Measurements from ENCODE around the gene GUSB. TPM values are rescaled to one million over a fixed set of nuclear protein-coding genes. Genes with fewer than 3 reads are reported as not detected.
A peak's percentile ranks its signal among the peaks of the same experiment; 100 is the strongest.

Gene GUSB
- total and polyA plus RNA-seq, 2 donors from 2014 or later, result 60.1 to 61.8 TPM

GRCh38 chr7:65978891-65979582, 3.0 kb downstream of the GUSB start:
- Histone ChIP-seq H3K36me3 (ENCODE audit: control insufficient read depth in 2 of 3, insufficient read depth in 3 of 3, low read length in 3 of 3) (peaks cover 2 to 7% (median 6%) of the 10 kb centered on the region in 3 donors), H3K9me3 (ENCODE audit: control insufficient read depth in 2 of 3, insufficient read depth in 1 of 3, low read length in 3 of 3) (no peaks in the 10 kb centered on the region), H3K9ac (ENCODE audit: low read length in 3 of 3) (no peak overlapping the region), H3K4me1 (ENCODE audit: control insufficient read depth in 2 of 3, insufficient read depth in 2 of 3, low read depth in 1 of 3, low read length in 3 of 3) (peaks cover 0 to 11% (median 0%) of the 10 kb centered on the region in 3 donors), H3K27ac (ENCODE audit: low read depth in 2 of 2, low read length in 2 of 2) (no peak overlapping the region), H3K27me3 (ENCODE audit: control insufficient read depth, insufficient read depth, low read length) (no peaks in the 10 kb centered on the region), H3K4me3 (ENCODE audit: low read length in 3 of 3) (no peak overlapping the region)
- intact Hi-C loops (cut with DNase I), result no loop called here
- FAIRE-seq (no peak), DNase-seq (peak in 1 of 5 donors; percentile 59)
- TF ChIP-seq, protein P1, sequence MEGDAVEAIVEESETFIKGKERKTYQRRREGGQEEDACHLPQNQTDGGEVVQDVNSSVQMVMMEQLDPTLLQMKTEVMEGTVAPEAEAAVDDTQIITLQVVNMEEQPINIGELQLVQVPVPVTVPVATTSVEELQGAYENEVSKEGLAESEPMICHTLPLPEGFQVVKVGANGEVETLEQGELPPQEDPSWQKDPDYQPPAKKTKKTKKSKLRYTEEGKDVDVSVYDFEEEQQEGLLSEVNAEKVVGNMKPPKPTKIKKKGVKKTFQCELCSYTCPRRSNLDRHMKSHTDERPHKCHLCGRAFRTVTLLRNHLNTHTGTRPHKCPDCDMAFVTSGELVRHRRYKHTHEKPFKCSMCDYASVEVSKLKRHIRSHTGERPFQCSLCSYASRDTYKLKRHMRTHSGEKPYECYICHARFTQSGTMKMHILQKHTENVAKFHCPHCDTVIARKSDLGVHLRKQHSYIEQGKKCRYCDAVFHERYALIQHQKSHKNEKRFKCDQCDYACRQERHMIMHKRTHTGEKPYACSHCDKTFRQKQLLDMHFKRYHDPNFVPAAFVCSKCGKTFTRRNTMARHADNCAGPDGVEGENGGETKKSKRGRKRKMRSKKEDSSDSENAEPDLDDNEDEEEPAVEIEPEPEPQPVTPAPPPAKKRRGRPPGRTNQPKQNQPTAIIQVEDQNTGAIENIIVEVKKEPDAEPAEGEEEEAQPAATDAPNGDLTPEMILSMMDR (IDR thresholded peaks at IDR 0.05; ENCODE audit: borderline replicate concordance, extremely low read depth, insufficient read depth), result no peak

DNA sequence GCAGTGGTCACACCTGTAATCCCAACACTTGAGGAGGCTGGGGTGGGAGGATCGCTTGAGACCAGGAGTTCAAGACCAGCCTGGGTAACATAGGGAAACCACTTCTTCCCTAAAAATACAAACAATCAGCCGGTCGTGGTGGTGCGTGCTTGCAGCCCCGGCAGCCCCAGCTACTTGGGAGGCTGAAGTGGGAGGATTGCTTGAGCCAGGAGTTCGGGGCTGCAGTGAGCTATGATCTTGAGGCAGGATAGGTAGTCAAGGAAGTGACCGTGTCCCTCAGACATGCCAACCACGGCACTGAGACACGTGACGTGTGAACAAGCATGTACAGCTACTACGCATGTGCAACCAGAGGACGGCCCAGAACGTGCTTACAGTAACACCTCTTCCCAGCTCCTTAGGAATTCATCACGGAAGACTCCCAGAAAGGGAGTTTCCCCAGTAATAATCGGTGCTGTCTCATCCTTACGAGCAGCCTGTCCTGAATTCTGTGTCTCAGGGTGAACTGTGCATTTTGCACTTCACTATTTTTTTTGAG, 5.3 kb downstream of the GUSB start:
- no peak for FAIRE-seq
- no peak for DNase-seq
- H3K9me3 ChIP-seq (ENCODE audit: control insufficient read depth in 2 of 3, insufficient read depth in 1 of 3, low read length in 3 of 3), result no peaks in the 10 kb centered on the region
- peaks cover 2 to 22% (median 9%) of the 10 kb centered on the region in 3 donors for H3K36me3 ChIP-seq (ENCODE audit: control insufficient read depth in 2 of 3, insufficient read depth in 3 of 3, low read length in 3 of 3)
- no peak overlapping the region for H3K4me3 ChIP-seq (ENCODE audit: low read length in 3 of 3)
- H3K27me3 ChIP-seq (ENCODE audit: control insufficient read depth, insufficient read depth, low read length), result no peaks in the 10 kb centered on the region
- TF ChIP-seq, protein P1 (IDR thresholded peaks at IDR 0.05; ENCODE audit: borderline replicate concordance, extremely low read depth, insufficient read depth), result no peak
- no peak overlapping the region for H3K9ac ChIP-seq (ENCODE audit: low read length in 3 of 3)
- intact Hi-C loops (cut with DNase I), result no loop called here
- peaks cover 0 to 8% (median 0%) of the 10 kb centered on the region in 3 donors for H3K4me1 ChIP-seq (ENCODE audit: control insufficient read depth in 2 of 3, insufficient read depth in 2 of 3, low read depth in 1 of 3, low read length in 3 of 3)
- no peak overlapping the region for H3K27ac ChIP-seq (ENCODE audit: low read depth in 2 of 2, low read length in 2 of 2)

- H3K4me1 ChIP-seq (ENCODE audit: control insufficient read depth in 2 of 3, insufficient read depth in 2 of 3, low read depth in 1 of 3, low read length in 3 of 3), result peaks cover 0 to 7% (median 0%) of the 10 kb centered on the region in 3 donors
- H3K36me3 ChIP-seq (ENCODE audit: control insufficient read depth in 2 of 3, insufficient read depth in 3 of 3, low read length in 3 of 3), result peaks cover 2 to 22% (median 9%) of the 10 kb centered on the region in 3 donors
- H3K27ac ChIP-seq (ENCODE audit: low read depth in 2 of 2, low read length in 2 of 2), result no peak overlapping the region
- H3K4me3 ChIP-seq (ENCODE audit: low read length in 3 of 3), result no peak overlapping the region
- H3K9me3 ChIP-seq (ENCODE audit: control insufficient read depth in 2 of 3, insufficient read depth in 1 of 3, low read length in 3 of 3), result no peaks in the 10 kb centered on the region
- TF ChIP-seq, protein P1 (IDR thresholded peaks at IDR 0.05; ENCODE audit: borderline replicate concordance, extremely low read depth, insufficient read depth), result no peak
- no peaks in the 10 kb centered on the region for H3K27me3 ChIP-seq (ENCODE audit: control insufficient read depth, insufficient read depth, low read length)
- DNase-seq, result peak in 1 of 5 donors; percentile 24
- intact Hi-C loops (cut with DNase I), result no loop called here
- H3K9ac ChIP-seq (ENCODE audit: low read length in 3 of 3), result no peak overlapping the region
- FAIRE-seq, result no peak
Measured at GRCh38 chr7:65975814-65976445, 6.1 kb downstream of the GUSB start.
